GM12891 (cell line): ENCODE data around the gene BTRC.

Experiments
- PAX5 ChIP-seq: IDR thresholded peaks from 2 replicates; pipeline ENCODE4 v1.6.1; 2011; ENCODE audit warnings: low read length, moderate library complexity, mild to moderate bottlenecking; ENCODE audit not compliant: insufficient read depth, severe bottlenecking
- POLR2A ChIP-seq: IDR thresholded peaks from 2 replicates; pipeline ENCODE4 v1.6.1; 2011; ENCODE audit warnings: low read depth, low read length, control low read depth
- POLR2AphosphoS5 ChIP-seq: IDR thresholded peaks from 2 replicates; pipeline ENCODE4 v1.6.1; 2011; ENCODE audit warnings: low read depth, low read length, control low read depth
- POU2F2 ChIP-seq: IDR thresholded peaks from 2 replicates; pipeline ENCODE4 v1.6.1; 2011; ENCODE audit warnings: low read depth, mild to moderate bottlenecking, control low read depth, low read length, moderate library complexity
- SPI1 ChIP-seq: IDR thresholded peaks from 2 replicates; pipeline ENCODE4 v1.6.1; 2011; ENCODE audit warnings: low read depth, low read length, control low read depth
- TAF1 ChIP-seq: IDR thresholded peaks from 2 replicates; pipeline ENCODE4 v1.6.1; 2011; ENCODE audit warnings: low read depth, low read length, control low read depth

- TF ChIP-seq TAF1, result no peak
- TF ChIP-seq POLR2AphosphoS5, result no peak
- no peak for TF ChIP-seq POLR2A
- TF ChIP-seq PAX5, result no peak
- no peak for TF ChIP-seq POU2F2
- TF ChIP-seq SPI1, result no peak
Measured at GRCh38 chr10:101400585-101400984, 46.6 kb downstream of the BTRC start.
